Parathyroid adenoma (tissue), 2 donors: ENCODE measurements around the gene ACO2.

Source experiments
- H2AFZ ChIP-seq: fragments of 300-600 bp; sonication (generic); one replicate; pipeline ENCODE4 v1.7.0; 2017; ENCODE audit warnings: antibody characterized with exemption, mild to moderate bottlenecking
- H3K27ac ChIP-seq: fragments of 300-600 bp; sonication (generic); one replicate; pipeline ENCODE4 v1.7.0; 2017
- H3K27me3 ChIP-seq: fragments of 300-600 bp; sonication (generic); one replicate; pipeline ENCODE4 v1.7.0; 2017; ENCODE audit warnings: low read length; ENCODE audit not compliant: control insufficient read depth, insufficient read depth
- H3K36me3 ChIP-seq: fragments of 300-600 bp; sonication (generic); one replicate; pipeline ENCODE4 v1.7.0; 2017; ENCODE audit warnings: low read length; ENCODE audit not compliant: control insufficient read depth, insufficient read depth
- H3K4me1 ChIP-seq: fragments of 300-600 bp; sonication (generic); one replicate; pipeline ENCODE4 v1.7.0; 2017; ENCODE audit warnings: control low read depth
- H3K4me2 ChIP-seq: fragments of 300-600 bp; sonication (generic); one replicate; pipeline ENCODE4 v1.7.0; 2017; ENCODE audit warnings: low read length
- H3K4me3 ChIP-seq: fragments of 300-600 bp; sonication (generic); one replicate; pipeline ENCODE4 v1.7.0; 2017; ENCODE audit warnings: low read depth, low read length
- H3K79me2 ChIP-seq: fragments of 300-600 bp; sonication (generic); one replicate; pipeline ENCODE4 v1.7.0; 2017; ENCODE audit warnings: control low read depth
- H3K9ac ChIP-seq: fragments of 300-600 bp; sonication (generic); one replicate; pipeline ENCODE4 v1.7.0; 2017; ENCODE audit warnings: mild to moderate bottlenecking
- H3K9me3 ChIP-seq: fragments of 300-600 bp; sonication (generic); one replicate; pipeline ENCODE4 v1.7.0; 2017; ENCODE audit warnings: low read length; ENCODE audit not compliant: control insufficient read depth
- CTCF ChIP-seq: fragments of 300-600 bp; sonication (generic); IDR thresholded peaks from one replicate; pipeline ENCODE4 v1.7.0; 2017; ENCODE audit warnings: antibody characterized with exemption, mild to moderate bottlenecking
- donor health status: primary hyperparathyroidism.

The ACO2 gene

GRCh38 chr22:41479671-41480396 lies 10.9 kb downstream of the ACO2 start:
- Histone ChIP-seq H3K4me3 (no peak overlapping the region), H3K4me2 (no peak overlapping the region), H3K4me1 (peaks cover 15% of the 10 kb centered on the region), H3K9ac (no peak overlapping the region), H2AFZ (no peak overlapping the region), H3K9me3 (no peaks in the 10 kb centered on the region), H3K36me3 (no peaks in the 10 kb centered on the region), H3K27me3 (no peaks in the 10 kb centered on the region), H3K27ac (no peak overlapping the region), H3K79me2 (peaks cover 76% of the 10 kb centered on the region)
- TF ChIP-seq CTCF: no peak

GRCh38 chr22:41480397-41480735 lies 11.4 kb downstream of the ACO2 start:
- Histone ChIP-seq H3K4me2 (no peak overlapping the region), H2AFZ (no peak overlapping the region), H3K27me3 (no peaks in the 10 kb centered on the region), H3K79me2 (peaks cover 73% of the 10 kb centered on the region), H3K9ac (no peak overlapping the region), H3K36me3 (no peaks in the 10 kb centered on the region), H3K4me1 (peaks cover 15% of the 10 kb centered on the region), H3K27ac (peak overlapping the region; percentile 37), H3K4me3 (no peak overlapping the region), H3K9me3 (no peaks in the 10 kb centered on the region)
- no peak for TF ChIP-seq CTCF

GRCh38 chr22:41481131-41481830 lies 12.4 kb downstream of the ACO2 start:
- Histone ChIP-seq H3K9me3 (no peaks in the 10 kb centered on the region), H3K27me3 (no peaks in the 10 kb centered on the region), H3K4me3 (no peak overlapping the region), H3K36me3 (no peaks in the 10 kb centered on the region), H3K9ac (no peak overlapping the region), H2AFZ (no peak overlapping the region), H3K4me2 (peak overlapping the region; percentile 7), H3K4me1 (peaks cover 20% of the 10 kb centered on the region), H3K79me2 (peaks cover 69% of the 10 kb centered on the region), H3K27ac (peak overlapping the region; percentile 37)
- TF ChIP-seq CTCF: no peak

GRCh38 chr22:41481925-41482318 lies 13.0 kb downstream of the ACO2 start:
- H3K27ac ChIP-seq: peak overlapping the region; percentile 15
- no peaks in the 10 kb centered on the region for H3K36me3 ChIP-seq
- H2AFZ ChIP-seq: no peak overlapping the region
- no peak overlapping the region for H3K4me3 ChIP-seq
- peaks cover 65% of the 10 kb centered on the region for H3K79me2 ChIP-seq
- H3K27me3 ChIP-seq: no peaks in the 10 kb centered on the region
- peaks cover 22% of the 10 kb centered on the region for H3K4me1 ChIP-seq
- H3K9me3 ChIP-seq: no peaks in the 10 kb centered on the region
- no peak overlapping the region for H3K4me2 ChIP-seq
- H3K9ac ChIP-seq: no peak overlapping the region
- TF ChIP-seq CTCF: no peak
